Measurements from ENCODE around the gene FBXW10B. TPM values are rescaled to one million over a fixed set of nuclear protein-coding genes. Genes with fewer than 3 reads are reported as not detected.
"Not testable (repeated sequence)": the region's sequence is repeated elsewhere in the genome, so short reads cannot be mapped to it uniquely, and the experiment has no call there.

The FBXW10B gene
- total and polyA plus RNA-seq, 5 donors from 2014 or later: 0.14 to 8.2 (median 0.60) TPM; not detected in 1

DNA sequence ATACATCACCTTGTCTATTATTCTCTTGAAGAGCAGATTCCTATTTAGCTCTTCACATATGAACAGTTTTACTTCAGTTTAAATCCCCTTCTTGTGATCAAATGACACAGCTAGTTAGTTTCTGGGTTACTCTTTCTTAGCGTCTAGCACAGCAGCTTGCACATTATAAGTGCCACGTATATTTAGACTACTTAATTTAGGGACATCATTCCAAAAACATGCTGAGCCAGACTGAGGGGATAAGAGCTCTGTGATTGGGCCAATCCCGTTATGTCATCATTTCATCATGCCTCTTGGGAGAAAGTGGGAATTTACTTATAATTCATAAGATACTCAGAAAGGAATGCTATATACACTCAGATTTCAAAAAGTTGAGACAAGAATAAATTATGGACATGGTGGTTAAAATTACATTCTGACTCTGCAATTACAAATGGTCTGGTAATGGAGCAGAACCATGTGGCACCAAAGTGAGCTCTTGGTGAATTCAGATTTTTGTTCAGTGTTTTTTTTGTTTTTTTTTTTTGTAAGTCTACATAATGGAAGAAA is 4.2 kb upstream of the FBXW10B start:
- not testable (repeated sequence) for H3K36me3 Mint-ChIP-seq; H3K9me3 ChIP-seq (ENCODE audit: control insufficient read depth in 2 of 2, low read length in 2 of 2); H3K4me1 Mint-ChIP-seq; H3K4me3 Mint-ChIP-seq; H3K9me3 Mint-ChIP-seq; DNase-seq; H3K4me1 ChIP-seq (ENCODE audit: control insufficient read depth, insufficient read depth, low read length, poor library complexity, severe bottlenecking); H3K27ac Mint-ChIP-seq; H3K27me3 Mint-ChIP-seq; H3K4me3 ChIP-seq (ENCODE audit: low read depth, low read length); ATAC-seq (ENCODE audit: low read depth in 2 of 2); H3K36me3 ChIP-seq (ENCODE audit: control insufficient read depth, insufficient read depth, low read length); H3K27ac ChIP-seq (ENCODE audit: insufficient read depth, low read length, poor library complexity, severe bottlenecking); H3K27me3 ChIP-seq (ENCODE audit: control insufficient read depth, insufficient read depth, low read length)

DNA sequence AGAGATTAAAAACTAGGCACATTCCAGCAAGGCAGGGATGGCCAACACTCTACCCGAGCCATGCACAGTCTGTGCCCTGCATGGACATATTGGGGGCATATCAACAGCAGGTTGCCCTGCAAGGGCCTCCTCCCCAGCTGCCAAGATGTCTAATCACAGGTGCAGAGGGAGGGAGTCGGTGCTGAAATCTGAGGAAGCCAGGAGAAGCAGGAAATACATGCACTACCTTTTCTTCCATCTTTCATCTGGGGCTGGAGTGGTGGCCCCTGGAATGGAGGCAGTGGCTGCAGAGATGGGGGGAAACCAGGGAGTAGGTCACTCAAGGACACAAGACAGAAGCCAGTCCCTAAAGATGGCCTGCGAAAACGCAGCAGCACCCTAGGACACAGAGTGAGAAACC is 3.8 kb upstream of the FBXW10B start:
- H3K4me3 Mint-ChIP-seq; H3K27me3 Mint-ChIP-seq; H3K9me3 ChIP-seq (ENCODE audit: control insufficient read depth in 2 of 2, low read length in 2 of 2); H3K4me1 Mint-ChIP-seq; H3K27ac Mint-ChIP-seq; DNase-seq; H3K9me3 Mint-ChIP-seq; H3K27ac ChIP-seq (ENCODE audit: insufficient read depth, low read length, poor library complexity, severe bottlenecking); H3K4me3 ChIP-seq (ENCODE audit: low read depth, low read length); H3K36me3 Mint-ChIP-seq; H3K27me3 ChIP-seq (ENCODE audit: control insufficient read depth, insufficient read depth, low read length); ATAC-seq (ENCODE audit: low read depth in 2 of 2); H3K36me3 ChIP-seq (ENCODE audit: control insufficient read depth, insufficient read depth, low read length); H3K4me1 ChIP-seq (ENCODE audit: control insufficient read depth, insufficient read depth, low read length, poor library complexity, severe bottlenecking): not testable (repeated sequence)

DNA sequence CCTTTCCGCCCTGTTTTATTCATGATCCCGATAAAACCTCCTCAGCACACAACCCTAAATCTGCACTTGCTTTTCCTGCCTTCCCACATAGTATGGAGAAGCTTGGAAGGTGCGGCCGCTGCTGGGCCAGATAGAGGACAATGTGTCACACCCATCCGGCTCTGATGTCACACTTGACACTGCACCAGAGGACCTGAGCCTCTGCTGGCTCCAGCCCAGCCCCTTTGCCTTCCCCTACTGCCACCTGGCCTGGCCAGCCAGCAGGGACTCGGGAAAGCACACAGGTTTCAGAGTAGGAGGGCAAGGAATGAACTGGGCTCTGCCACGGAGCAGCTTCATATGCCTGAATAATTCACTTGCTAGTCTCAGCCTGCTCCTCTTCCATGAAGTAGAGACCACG is 2.6 kb upstream of the FBXW10B start:
- not testable (repeated sequence) for H3K9me3 ChIP-seq (ENCODE audit: control insufficient read depth in 2 of 2, low read length in 2 of 2); H3K27me3 ChIP-seq (ENCODE audit: control insufficient read depth, insufficient read depth, low read length); H3K4me1 ChIP-seq (ENCODE audit: control insufficient read depth, insufficient read depth, low read length, poor library complexity, severe bottlenecking); H3K27ac ChIP-seq (ENCODE audit: insufficient read depth, low read length, poor library complexity, severe bottlenecking); H3K36me3 ChIP-seq (ENCODE audit: control insufficient read depth, insufficient read depth, low read length); H3K27ac Mint-ChIP-seq; H3K9me3 Mint-ChIP-seq; H3K4me3 Mint-ChIP-seq; H3K36me3 Mint-ChIP-seq; H3K4me3 ChIP-seq (ENCODE audit: low read depth, low read length); H3K4me1 Mint-ChIP-seq; ATAC-seq (ENCODE audit: low read depth in 2 of 2); DNase-seq; H3K27me3 Mint-ChIP-seq

DNA sequence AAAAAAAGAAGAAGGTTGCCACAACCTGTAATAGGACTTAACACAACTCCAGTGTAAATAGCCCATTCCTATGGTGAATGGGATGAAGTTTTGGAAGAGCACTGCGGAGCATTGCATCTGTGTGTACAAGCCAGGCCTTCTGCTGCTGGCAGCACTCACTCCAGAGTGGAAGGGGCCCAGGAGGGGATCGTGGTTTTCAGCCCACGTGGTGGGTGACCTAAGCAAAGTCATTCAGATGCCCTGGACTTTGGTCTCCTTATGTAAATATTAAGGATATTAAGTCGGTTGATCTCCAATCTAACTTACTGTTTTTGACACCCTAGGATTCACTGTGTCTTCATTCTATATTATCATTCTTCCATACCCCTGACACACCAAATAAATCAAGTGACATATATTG is 2.7 kb downstream of the FBXW10B start:
- not testable (repeated sequence) for H3K27me3 Mint-ChIP-seq; H3K4me1 ChIP-seq (ENCODE audit: control insufficient read depth, insufficient read depth, low read length, poor library complexity, severe bottlenecking); H3K27ac Mint-ChIP-seq; H3K36me3 ChIP-seq (ENCODE audit: control insufficient read depth, insufficient read depth, low read length); DNase-seq; ATAC-seq (ENCODE audit: low read depth in 2 of 2); H3K4me3 ChIP-seq (ENCODE audit: low read depth, low read length); H3K4me1 Mint-ChIP-seq; H3K9me3 Mint-ChIP-seq; H3K27ac ChIP-seq (ENCODE audit: insufficient read depth, low read length, poor library complexity, severe bottlenecking); H3K36me3 Mint-ChIP-seq; H3K9me3 ChIP-seq (ENCODE audit: control insufficient read depth in 2 of 2, low read length in 2 of 2); H3K27me3 ChIP-seq (ENCODE audit: control insufficient read depth, insufficient read depth, low read length); H3K4me3 Mint-ChIP-seq

DNA sequence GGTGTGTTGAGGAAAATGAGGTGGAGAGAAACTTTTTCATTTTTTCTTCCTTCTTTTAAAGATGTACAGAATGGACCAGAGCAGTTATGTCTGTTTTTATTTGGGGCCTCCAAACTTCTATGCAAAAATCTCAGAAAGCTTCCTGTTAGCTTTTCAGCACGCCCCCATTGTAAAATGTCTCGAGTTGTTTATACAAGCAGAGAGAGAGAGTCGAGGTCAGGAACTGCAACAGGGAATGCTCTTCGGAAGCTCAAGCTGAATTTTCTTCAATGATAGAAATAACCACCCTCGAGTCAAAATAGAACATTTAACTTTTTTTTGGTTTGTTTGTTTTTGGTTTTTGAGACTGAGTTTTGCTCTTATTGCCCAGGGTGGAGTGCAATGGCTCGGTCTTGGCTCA is 3.7 kb downstream of the FBXW10B start:
- H3K27me3 ChIP-seq (ENCODE audit: control insufficient read depth, insufficient read depth, low read length); ATAC-seq (ENCODE audit: low read depth in 2 of 2); H3K36me3 ChIP-seq (ENCODE audit: control insufficient read depth, insufficient read depth, low read length); H3K9me3 Mint-ChIP-seq; H3K4me1 ChIP-seq (ENCODE audit: control insufficient read depth, insufficient read depth, low read length, poor library complexity, severe bottlenecking); DNase-seq; H3K27me3 Mint-ChIP-seq; H3K27ac Mint-ChIP-seq; H3K27ac ChIP-seq (ENCODE audit: insufficient read depth, low read length, poor library complexity, severe bottlenecking); H3K4me1 Mint-ChIP-seq; H3K4me3 ChIP-seq (ENCODE audit: low read depth, low read length); H3K9me3 ChIP-seq (ENCODE audit: control insufficient read depth in 2 of 2, low read length in 2 of 2); H3K36me3 Mint-ChIP-seq; H3K4me3 Mint-ChIP-seq: not testable (repeated sequence)

DNA sequence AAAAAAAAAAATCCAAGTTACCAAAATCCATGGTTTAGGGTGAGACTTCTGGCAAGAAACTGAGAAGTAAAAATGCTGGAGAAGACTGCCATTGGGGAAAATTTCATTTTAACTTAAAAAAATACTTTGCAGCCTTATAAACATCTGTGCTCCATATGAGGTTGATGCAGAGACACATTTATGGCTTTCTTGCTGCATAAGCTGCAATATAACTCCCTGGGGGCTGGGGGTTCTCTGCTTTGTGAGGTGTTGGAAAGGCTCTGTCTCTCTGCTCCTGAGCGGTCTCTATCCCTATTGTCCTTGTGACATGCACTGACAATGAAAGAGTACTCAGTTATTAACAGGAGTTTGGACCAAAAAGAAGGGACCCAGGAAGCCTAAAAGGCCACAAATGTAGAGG is 6.4 kb downstream of the FBXW10B start:
- H3K4me3 ChIP-seq (ENCODE audit: low read depth, low read length); ATAC-seq (ENCODE audit: low read depth in 2 of 2); H3K27me3 Mint-ChIP-seq; H3K9me3 ChIP-seq (ENCODE audit: control insufficient read depth in 2 of 2, low read length in 2 of 2); H3K4me3 Mint-ChIP-seq; DNase-seq; H3K4me1 ChIP-seq (ENCODE audit: control insufficient read depth, insufficient read depth, low read length, poor library complexity, severe bottlenecking); H3K36me3 Mint-ChIP-seq; H3K4me1 Mint-ChIP-seq; H3K27ac ChIP-seq (ENCODE audit: insufficient read depth, low read length, poor library complexity, severe bottlenecking); H3K9me3 Mint-ChIP-seq; H3K36me3 ChIP-seq (ENCODE audit: control insufficient read depth, insufficient read depth, low read length); H3K27me3 ChIP-seq (ENCODE audit: control insufficient read depth, insufficient read depth, low read length): not testable (repeated sequence)
- H3K27ac Mint-ChIP-seq: peak overlapping the region in 1 of 3 donors; percentile 78

DNA sequence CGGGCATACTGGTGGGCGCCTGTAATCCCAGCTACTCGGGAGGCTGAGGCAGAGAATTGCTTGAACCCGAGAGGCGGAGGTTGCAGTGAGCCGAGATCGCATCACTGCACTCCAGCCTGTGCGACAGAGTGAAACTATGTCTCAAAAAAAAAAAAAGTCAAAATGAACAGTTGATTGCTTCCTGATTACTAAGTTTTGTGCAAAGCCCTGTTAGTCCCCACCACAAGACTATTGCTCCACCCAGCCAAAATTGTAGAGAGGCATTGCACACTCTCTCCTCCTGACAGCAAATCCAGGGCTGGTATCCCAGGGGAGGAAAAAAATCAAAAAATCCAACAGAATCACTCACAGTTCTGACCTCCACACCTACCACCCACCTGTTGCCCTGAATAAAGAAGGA is 26.5 kb downstream of the FBXW10B start:
- Histone ChIP-seq H3K4me3 (ENCODE audit: low read depth, low read length) (peak overlapping the region; percentile 7), H3K4me1 (ENCODE audit: control insufficient read depth, insufficient read depth, low read length, poor library complexity, severe bottlenecking) (peaks cover 28% of the 10 kb centered on the region)
- not testable (repeated sequence) for H3K9me3 Mint-ChIP-seq; H3K27ac ChIP-seq (ENCODE audit: insufficient read depth, low read length, poor library complexity, severe bottlenecking); H3K36me3 Mint-ChIP-seq; H3K27me3 ChIP-seq (ENCODE audit: control insufficient read depth, insufficient read depth, low read length); H3K27me3 Mint-ChIP-seq; H3K9me3 ChIP-seq (ENCODE audit: control insufficient read depth in 2 of 2, low read length in 2 of 2); H3K36me3 ChIP-seq (ENCODE audit: control insufficient read depth, insufficient read depth, low read length)
- Mint-ChIP-seq H3K27ac (peak overlapping the region; percentile 31 to 58 (median 32)), H3K4me1 (peaks cover 9 to 49% (median 25%) of the 10 kb centered on the region in 4 donors), H3K4me3 (peak overlapping the region in 3 of 4 donors; percentile 15 to 66 (median 35))
- ATAC-seq (ENCODE audit: low read depth in 2 of 2) (peak in 1 of 2 donors; percentile 30), DNase-seq (peak in 1 of 3 donors; percentile 8)

DNA sequence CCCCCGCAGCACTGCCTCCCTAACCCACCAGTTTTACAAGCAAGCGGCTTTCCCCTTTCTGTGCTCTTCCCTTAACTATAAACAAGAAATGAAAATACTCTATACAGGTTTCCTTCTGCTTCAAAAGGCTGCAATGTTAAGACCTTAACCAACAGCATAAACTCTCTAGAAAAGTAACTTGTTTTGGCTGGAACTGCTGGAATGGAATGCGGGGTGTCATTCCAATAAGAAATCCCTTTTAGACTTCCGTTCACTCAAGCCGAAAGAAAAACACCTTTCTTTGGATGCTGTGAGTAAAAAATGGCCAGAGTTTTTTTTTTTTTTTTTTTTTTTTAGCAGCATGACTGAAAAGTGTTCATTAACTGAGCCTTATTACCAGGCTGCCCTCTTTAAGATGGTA is 27.5 kb downstream of the FBXW10B start:
- not testable (repeated sequence) for H3K27me3 ChIP-seq (ENCODE audit: control insufficient read depth, insufficient read depth, low read length); H3K36me3 ChIP-seq (ENCODE audit: control insufficient read depth, insufficient read depth, low read length); DNase-seq; ATAC-seq (ENCODE audit: low read depth in 2 of 2); H3K9me3 ChIP-seq (ENCODE audit: control insufficient read depth in 2 of 2, low read length in 2 of 2); H3K27ac ChIP-seq (ENCODE audit: insufficient read depth, low read length, poor library complexity, severe bottlenecking); H3K36me3 Mint-ChIP-seq; H3K4me3 ChIP-seq (ENCODE audit: low read depth, low read length); H3K9me3 Mint-ChIP-seq; H3K27me3 Mint-ChIP-seq
- peaks cover 28% of the 10 kb centered on the region for H3K4me1 ChIP-seq (ENCODE audit: control insufficient read depth, insufficient read depth, low read length, poor library complexity, severe bottlenecking)
- H3K4me3 Mint-ChIP-seq: peak overlapping the region in 3 of 4 donors; percentile 33 to 74 (median 44)
- peaks cover 9 to 55% (median 30%) of the 10 kb centered on the region in 4 donors for H3K4me1 Mint-ChIP-seq
- H3K27ac Mint-ChIP-seq: peak overlapping the region; percentile 47 to 78 (median 63)
